GM23248 (cell line): Measurements from ENCODE around the gene INO80.
"Not testable (repeated sequence)": the region's sequence is repeated elsewhere in the genome, so short reads cannot be mapped to it uniquely, and the experiment has no call there.

Experiments used
- EZH2 ChIP-seq: fragments of 200-600 bp; sonication (generic); IDR thresholded peaks from 2 replicates; pipeline ENCODE4 v1.6.1; 2018; ENCODE audit warnings: antibody characterized with exemption, mild to moderate bottlenecking; ENCODE audit not compliant: insufficient read depth, poor library complexity, severe bottlenecking
- EZH2phosphoT487 ChIP-seq: fragments of 200-600 bp; sonication (generic); IDR thresholded peaks from 2 replicates; pipeline ENCODE4 v1.6.1; 2018; ENCODE audit warnings: antibody characterized with exemption, moderate library complexity, mild to moderate bottlenecking, low read depth; ENCODE audit not compliant: insufficient read depth

DNA sequence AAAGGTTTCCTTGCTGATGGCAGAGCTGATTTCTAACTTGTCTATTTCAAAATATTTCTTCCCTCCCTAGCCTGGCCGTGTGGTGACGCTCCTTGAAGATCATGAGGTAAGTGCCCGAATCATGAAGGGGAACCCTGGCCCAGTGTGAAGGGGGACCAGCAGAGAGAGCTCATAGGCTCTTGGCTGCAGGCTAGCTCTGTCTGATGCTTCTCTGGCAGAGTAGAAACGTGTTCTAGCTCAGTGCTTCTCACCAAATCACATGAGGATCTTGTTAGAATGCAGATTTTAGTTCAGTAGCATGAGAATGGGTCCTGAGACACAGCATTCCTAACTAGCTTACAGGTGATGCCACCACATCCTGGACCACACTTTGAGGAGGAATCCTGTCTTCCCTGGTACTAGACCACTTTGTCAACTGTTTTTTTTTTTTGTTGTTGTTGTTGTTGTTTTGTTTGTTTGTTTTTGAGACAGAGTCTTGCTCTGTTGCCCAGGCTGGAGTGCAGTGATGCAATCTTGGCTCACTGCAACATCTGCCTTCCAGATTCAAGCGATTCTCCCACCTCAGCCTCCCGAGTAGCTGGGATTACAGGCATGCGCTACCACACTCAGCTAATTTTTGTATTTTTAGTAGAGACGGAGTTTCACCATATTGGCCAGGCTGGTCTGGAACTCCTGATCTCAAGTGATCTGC lies 161.8 kb downstream of the INO80 start:
- TF ChIP-seq EZH2phosphoT487, EZH2: not testable (repeated sequence)
